RCC 7860 (cell line): ENCODE results near the gene HEXIM2.

ENCODE experiments used
- DNase-seq: peaks from one replicate; pipeline ENCODE4 v3.0.0-alpha.2; 2015; ENCODE audit warnings: low spot score
- FAIRE-seq: peaks from 2 replicates; lab custom pipeline; 2012; peaks lifted over from hg19 to GRCh38; lab: Jason Lieb, UNC

The HEXIM2 gene

DNA sequence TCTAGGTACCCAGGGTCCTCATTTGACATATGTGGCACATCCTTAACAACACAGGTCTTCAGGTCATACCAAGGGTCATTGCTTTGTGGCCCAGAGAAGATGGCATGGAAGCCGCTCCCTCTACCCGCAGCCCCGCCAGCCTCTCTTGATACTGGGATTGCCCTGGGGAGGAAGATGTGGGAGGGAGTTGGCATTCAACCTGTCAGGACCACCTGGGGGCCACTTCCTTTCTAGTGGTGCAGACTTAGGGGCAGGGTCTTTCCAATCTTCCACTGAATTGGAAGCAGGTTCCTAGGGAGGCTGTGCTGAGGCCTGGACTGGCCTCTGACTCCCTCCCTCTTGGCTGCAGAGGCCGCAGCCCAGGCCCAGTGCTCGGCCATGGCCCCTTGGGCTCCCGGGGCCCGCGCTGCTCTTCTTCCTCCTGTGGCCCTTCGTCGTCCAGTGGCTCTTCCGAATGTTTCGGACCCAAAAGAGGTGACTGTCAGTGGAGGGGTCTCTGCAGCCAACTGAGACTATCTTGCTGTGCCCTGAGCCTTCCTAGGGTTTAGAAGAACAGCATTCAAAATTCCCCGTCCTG is 18.5 kb upstream of the HEXIM2 start:
- FAIRE-seq (no peak), DNase-seq (no peak)

DNA sequence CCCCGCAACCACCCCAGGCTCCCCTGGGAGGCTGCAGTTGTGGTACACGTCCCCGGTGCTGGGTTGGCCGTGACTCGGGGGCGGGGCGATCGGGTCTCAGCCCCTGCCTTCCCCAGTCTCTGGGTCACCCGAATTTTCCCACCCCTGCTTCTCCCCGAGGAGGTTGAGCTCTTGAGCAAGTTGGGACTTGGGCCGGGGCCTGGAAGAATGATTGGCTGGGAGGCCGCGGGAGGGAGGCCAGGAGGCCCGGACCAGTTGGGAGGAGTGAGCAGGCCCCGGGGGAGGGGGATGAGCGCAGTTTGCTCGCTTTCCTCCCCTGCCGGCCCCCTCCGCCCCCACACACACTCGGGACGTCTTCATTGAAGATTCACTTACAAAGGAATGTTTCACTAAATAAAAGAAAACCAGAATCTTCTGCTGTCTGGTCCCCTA is 17.9 kb upstream of the HEXIM2 start:
- DNase-seq (no peak), FAIRE-seq (no peak)

DNA sequence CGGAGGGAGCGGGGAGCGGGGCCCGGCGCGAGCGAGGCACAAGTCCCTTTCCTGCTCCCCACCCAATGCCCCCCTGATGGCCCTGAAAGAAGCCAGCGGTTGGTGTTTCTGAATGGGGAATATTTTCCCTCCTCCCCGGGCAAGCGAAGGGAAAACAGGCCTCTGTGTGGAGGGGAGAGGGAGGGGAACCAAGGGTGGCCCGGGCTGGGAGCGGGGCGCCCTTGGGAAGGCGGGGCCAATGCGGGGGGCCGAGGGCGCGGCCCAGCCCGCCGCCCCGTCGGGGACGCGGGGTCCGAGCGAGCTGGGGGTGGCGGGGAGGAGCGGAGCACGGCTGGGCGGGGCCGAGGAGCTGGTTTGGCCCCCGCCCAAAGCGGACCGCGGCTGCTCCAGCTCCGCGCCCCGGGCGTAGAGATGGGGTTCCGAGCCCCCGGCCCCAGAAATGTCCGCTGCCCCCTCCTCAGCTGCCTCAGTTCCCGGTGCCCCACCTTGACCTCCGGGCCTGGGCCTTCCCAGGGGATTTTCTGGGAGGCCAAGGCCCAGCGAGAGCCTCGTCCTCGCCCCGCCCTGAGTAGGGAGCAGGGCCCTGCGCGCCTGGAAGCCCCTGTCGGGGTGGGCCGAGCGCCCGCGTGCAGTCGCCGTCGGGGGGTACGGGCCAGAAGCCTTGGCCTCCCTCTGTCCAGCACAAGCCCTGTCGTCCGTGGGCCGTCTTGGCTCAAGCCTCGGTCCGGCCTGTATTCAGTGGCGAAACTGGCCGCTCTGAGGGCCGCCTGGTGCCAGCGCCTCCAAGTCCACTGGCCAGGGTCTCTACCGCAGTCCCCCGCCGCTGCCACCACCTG is 17.3 kb upstream of the HEXIM2 start:
- FAIRE-seq (no peak), DNase-seq (no peak)

DNA sequence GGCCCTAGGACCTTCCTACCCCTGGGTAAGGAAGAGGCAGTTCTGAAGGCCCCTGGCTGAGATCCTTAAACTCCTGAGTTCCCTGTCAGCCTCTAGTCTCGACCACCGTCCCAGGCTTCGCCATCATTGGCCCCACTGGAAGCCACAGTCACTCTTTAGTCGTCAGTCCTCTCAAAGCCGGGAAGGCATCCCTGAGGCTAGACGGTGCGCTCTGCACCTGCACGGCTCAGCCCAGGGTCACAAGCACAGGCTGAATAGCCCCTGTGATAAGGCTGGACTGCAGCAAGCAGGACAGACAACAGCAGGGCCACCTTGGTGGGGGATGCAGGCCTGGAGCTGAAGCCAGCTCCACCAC is 16.7 kb upstream of the HEXIM2 start:
- DNase-seq (no peak), FAIRE-seq (no peak)

DNA sequence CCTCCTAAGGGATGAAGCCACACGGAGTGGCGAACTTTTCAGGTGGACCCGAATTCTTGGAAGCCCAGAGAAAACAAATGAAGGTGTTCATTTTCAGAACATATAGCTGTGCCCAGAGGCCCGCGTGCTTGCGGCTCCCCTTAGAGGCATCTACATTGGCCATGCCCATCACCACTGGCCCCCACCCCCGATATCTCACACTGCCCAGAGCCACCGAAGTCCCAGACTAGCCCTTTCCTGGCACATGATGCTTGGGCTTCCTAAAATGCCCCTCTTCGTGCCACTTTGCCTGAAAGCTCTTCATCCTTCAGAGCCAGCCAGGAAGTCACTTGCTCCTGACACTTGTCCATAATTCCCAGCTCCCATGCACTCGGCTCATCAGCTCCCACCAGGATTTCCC is 15.5 kb upstream of the HEXIM2 start:
- DNase-seq (no peak), FAIRE-seq (no peak)

DNA sequence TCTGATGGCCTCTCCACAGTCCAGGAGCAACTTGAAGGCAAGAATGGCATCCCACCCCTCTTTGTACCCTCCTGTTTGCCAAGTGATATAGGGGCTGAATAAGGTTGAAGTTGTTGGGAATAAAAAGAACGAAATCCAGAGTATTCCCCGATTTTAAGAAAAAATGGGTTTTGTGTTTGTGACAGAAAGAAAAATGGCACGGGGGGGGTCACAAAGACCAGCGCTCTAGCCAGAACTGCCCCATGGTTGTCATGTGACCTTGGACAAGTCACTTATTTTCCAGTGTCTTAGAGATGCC is 15.1 kb upstream of the HEXIM2 start:
- no peak for FAIRE-seq
- DNase-seq: no peak

DNA sequence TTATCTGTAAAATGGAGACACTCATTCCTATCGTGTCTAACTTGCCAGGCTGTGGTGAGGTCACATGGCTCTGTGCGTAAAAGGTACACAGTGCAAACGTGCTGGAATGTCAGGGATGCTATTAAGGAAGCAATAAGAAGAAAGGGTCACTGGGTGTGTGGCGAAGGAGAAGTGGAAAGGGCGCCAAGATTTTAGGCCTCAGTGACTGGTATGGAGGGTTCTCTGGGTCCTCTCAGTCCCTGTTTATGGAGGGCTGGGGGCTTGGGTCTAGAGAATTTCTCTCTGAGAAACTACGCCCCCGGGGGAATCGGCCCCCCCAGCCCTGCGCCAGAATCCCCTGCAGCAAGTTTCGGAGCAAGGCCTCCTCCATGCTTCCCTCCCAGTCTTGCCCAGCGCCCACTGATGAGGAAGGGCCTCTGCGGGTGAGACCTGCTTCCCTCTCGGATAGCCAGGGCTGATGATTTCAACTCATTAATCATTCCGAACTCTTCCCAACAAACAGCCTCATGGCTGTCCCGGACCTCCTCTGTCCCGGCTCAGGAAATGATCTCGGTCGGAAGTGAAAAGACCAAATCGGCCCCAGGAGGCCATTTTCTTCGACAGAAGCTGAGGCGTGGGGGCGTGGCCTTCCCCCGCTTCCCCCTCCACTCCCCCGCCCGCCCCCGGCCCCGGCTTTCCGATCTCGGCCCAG is 14.6 kb upstream of the HEXIM2 start:
- FAIRE-seq: no peak
- DNase-seq: peak; percentile 65

DNA sequence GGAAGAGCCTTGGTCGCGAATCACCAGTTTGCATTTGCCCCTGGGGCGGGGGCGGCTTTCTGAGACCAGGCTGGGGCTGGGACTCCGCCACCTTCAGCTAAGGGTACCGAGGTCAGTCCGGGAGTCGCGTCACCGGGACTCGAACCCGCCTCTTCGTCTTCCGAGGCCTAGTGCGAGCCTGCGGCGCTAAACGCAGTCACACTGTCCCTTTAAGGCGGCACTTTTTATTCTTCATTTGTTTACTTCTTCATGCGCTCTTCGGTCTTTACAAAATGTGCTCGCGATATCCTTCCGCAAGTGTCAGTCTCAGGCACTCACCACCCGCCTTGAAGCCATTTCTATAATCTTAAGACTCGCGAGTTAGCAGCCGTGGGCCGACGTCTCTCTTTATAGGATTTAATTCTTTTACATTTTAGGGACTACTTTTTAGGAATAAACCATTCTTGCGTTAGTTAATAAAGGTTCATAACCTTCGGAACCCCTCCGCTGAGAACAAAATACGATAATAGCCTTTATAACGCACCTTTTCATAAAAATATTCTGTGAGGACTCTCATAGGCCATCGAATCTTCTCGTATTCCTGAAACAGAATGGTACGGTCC is 14.0 kb upstream of the HEXIM2 start:
- FAIRE-seq (no peak), DNase-seq (peak; percentile 83)

DNA sequence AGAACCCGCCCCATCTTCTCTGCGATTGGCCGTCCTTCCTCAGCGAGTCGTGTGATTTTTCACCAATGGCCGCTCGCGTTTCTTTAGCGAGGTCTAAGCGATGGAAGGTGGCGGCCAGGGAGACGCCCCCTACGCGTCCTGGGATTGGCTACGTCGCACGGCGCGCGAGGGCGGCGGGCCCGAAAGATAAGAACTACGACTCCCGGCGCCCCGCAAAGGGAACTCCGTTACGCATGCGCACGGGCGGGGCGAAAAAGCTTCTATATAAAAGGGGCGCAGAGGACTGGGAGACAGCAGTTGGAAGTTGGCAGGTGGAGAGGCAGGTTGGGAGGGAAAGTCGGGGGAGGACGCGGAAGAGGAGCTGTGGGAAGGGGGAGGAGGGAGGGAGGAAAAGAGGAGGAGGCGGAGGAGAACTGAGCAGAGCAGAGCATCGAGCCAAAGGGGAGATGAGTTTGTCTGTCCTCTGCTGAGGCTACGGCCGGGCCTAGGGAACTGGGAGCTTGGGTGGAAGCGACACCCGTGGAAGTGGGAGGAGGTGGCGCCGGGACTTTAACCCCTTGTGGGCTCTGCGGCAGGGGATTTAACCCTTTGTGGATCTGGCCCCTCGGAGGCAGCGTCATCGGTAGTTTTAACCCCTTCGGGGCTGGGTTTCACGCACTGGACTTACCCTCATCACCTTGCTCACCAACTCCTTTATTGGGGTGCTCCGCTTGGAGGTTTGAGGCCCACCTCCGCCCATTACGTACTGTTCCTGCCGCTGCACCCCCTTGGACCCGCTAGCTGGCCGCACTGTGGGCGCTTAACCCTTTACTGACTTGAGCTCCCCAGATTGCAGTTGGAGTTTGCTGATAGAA is 13.3 kb upstream of the HEXIM2 start, which contains the start of gene HEXIM1:
Gene HEXIM1, plus strand, starts transcription at position 293 of the 854 bp plus-strand sequence. CDS start 716 bp downstream, outside the sequence.
- peak; percentile 99 for DNase-seq
- FAIRE-seq: peak; percentile 88

DNA sequence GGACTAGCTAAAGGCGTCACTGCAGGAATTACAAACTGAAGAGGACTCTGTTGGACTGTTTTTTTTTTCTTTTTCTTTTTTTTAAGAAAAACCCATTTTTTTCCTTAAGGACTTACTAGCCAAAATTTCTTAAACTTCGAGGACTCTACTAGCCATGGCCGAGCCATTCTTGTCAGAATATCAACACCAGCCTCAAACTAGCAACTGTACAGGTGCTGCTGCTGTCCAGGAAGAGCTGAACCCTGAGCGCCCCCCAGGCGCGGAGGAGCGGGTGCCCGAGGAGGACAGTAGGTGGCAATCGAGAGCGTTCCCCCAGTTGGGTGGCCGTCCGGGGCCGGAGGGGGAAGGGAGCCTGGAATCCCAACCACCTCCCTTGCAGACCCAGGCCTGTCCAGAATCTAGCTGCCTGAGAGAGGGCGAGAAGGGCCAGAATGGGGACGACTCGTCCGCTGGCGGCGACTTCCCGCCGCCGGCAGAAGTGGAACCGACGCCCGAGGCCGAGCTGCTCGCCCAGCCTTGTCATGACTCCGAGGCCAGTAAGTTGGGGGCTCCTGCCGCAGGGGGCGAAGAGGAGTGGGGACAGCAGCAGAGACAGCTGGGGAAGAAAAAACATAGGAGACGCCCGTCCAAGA is 12.5 kb upstream of the HEXIM2 start:
- FAIRE-seq: no peak
- DNase-seq: peak; percentile 75

DNA sequence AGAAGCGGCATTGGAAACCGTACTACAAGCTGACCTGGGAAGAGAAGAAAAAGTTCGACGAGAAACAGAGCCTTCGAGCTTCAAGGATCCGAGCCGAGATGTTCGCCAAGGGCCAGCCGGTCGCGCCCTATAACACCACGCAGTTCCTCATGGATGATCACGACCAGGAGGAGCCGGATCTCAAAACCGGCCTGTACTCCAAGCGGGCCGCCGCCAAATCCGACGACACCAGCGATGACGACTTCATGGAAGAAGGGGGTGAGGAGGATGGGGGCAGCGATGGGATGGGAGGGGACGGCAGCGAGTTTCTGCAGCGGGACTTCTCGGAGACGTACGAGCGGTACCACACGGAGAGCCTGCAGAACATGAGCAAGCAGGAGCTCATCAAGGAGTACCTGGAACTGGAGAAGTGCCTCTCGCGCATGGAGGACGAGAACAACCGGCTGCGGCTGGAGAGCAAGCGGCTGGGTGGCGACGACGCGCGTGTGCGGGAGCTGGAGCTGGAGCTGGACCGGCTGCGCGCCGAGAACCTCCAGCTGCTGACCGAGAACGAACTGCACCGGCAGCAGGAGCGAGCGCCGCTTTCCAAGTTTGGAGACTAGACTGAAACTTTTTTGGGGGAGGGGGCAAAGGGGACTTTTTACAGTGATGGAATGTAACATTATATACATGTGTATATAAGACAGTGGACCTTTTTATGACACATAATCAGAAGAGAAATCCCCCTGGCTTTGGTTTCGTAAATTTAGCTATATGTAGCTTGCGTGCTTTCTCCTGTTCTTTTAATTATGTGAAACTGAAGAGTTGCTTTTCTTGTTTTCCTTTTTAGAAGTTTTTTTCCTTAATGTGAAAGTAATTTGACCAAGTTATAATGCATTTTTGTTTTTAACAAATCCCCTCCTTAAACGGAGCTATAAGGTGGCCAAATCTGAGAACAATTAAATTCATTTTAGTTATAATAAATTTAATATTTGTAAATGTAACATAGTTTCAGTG is 11.7 kb upstream of the HEXIM2 start:
- DNase-seq (peak; percentile 38), FAIRE-seq (no peak)

DNA sequence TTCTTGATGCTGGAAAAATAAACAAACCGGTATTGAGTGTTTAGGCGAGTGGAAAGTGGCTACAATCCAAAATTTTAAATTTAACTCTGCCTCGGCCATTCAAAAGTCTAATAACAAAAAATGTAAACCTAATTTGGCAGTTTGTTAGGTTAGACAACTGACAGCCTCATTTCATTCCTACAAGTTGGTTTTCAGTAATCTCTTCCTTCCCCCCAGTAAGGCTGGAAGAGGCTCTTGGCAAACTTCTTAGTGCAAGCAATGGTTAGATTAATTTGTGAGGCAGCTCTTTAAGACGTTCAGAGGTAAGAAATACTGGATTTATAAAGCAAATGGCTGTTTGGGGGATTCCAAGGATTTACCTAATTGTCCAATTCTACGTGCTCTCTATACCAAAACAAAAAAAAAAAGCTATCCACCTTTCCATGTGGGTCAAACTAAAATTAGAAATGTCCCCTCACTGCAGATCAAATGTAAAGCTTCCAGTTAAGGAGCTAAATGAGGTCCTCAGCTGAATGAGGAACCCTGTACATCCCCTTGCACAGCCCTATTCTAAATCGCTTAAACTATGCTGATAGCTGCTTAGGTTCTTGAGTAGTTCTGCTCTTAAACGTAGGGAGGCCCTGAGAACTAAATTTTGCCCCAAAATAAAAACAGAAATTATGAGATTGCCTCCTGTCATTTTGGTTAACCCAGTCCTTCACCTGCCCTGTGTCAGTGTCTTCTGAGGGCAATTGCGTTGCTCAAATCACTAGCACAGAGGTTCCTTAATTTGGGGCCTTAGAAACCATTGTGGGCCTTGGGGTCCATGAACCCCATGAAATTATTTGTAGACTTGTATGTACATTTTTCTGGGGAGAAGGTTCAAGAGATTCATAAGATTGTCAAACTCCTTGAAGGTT is 10.5 kb upstream of the HEXIM2 start:
- FAIRE-seq: no peak
- no peak for DNase-seq

DNA sequence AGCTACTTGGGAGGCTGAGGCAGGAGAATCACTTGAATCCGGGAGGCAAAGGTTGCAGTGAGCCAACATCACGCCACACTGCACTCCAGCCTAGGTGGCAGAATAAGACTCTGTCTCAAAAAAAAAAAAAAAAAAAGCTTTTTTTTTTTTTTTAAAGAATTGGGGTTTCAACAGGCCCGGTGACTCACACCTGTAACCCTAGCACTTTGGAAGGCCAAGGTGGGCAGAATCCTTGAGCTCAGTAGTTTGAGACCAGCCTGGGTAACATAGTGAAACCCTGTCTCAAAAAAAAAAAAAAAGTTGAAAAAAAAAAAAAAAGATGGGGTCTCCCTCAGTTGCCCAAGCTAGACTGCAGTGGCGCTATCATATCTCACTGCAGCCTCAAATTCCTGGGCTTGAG is 6.6 kb upstream of the HEXIM2 start:
- FAIRE-seq: no peak

DNA sequence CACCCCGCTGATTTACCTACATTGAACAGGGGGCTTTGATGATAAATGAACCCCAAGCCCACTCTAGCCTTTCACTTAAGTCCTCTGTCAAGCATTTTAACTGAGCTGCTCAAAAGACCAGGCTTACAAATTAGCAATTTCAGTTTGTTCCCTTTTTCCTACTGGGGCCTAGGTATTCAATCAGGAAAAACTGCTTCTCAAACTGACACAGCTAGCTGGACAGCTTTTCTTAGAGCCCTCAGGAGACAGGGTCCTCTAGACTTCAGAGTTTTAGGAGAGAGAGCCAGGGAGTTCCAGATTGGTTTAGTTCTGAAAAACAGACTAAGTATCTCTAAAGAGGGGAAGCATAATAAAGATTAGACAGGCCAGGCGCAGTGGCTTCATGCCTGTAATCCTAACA is 6.2 kb upstream of the HEXIM2 start:
- FAIRE-seq: no peak
- DNase-seq: no peak

More for the DNA sequence above, 6.6 kb upstream of the HEXIM2 start:
- no peak for DNase-seq

DNA sequence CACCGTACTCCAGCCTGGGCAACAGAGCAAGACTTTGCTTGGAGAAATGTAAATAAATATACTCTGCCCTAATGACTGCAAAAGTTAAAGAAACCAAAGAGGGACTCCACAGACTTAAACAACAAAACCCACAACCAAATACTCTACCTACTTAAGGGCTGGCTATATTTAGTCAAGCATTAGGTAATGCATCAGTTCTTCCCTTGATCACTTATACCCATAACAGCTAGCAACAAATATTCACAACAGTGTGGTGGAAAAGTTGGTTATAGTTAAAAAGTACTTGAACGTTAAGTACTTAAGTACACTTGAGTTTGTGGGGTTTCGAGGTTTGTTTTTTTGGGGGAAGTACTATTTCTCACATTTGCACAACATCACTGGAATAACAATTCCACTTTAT is 5.4 kb upstream of the HEXIM2 start:
- FAIRE-seq (no peak), DNase-seq (no peak)

DNA sequence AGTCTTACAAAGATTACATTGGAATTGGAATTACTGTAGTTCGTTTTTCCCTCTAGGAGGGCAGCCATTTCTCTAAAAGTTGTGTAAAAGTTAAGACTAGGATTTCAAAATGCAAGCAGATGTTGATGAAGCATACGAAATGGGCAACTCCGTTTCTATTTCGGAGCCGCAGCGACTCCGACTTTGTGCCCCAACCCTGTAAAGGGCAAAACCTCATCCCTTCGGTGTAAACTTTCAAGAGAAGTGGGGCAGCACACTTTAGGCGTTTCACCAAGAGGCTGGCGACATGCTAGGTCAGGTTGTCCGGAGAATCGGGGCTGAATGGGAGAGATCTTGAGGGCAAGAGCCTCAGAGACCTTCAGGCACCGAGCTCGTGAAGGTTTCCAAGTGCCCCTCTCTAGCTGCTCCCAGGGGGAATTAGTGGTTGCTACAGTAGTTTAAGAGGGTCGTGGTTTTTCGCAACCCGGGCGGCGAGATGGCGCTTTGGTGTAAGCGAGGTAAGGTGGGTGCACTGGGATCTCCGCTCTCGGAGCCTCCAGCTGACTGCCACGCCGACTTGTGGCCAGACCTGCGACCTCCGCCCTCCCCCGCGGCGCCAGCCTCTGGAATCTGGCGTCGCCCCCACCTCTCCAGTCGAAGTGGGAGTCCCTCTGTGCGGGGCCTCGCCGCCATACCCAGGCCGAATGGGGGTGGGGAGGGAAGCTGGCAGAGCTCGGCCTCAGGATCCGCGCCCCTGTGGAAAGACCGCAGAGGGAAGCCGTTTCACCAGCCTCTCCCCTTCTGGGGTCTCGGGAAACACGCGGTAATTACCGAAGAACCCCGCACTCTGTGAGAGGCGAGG is 1.0 kb upstream of the HEXIM2 start:
- DNase-seq: peak; percentile 44
- no peak for FAIRE-seq

DNA sequence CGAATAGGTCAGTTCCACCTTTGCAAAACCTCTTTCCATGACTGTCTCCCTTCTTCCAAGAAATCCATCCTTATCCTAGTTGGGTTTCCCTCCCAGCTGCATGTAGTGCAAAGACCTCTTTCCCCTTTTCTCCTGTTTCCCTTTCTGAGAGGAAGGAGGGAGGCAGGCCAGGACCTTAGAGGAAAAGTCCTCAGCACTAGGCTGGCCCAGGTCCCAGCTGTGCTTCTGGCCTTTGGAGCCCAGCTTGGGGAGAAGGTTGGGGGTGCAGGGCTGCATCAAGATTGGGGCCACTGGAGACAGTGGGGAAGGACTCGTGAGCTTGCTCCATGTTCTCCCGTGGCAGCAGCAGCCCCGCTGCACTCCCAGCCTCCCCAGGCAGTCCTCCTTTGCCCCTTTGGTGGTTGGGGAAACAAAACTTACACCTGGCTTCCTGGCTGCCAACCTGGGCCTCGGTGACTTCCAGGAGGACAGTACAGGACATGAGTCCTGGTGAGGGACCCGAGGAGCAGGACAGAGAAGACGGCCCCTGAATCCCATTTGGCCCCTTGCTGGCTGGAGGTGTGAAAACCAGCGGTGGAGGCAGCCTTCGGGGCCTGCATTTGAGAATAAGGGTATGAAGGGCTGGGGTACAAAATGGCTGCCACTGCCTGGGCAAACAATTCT is 481 bp downstream of the HEXIM2 start:
- FAIRE-seq: no peak
- DNase-seq: no peak
